Prostate gland (tissue), 2 donors: ENCODE data around the gene NRAP. TPM values are rescaled to one million over a fixed set of nuclear protein-coding genes. Genes with fewer than 3 reads are reported as not detected.

Experiments
- DNase-seq: peaks from one replicate; pipeline ENCODE4 v3.0.0-alpha.2; 2019; ENCODE audit warnings: low spot score
- H3K27ac ChIP-seq, 2 donors: fragments of 200-600 bp; sonication (generic); 2 replicates each; pipeline ENCODE4 v1.5.1; 2017 to 2019
- H3K27me3 ChIP-seq: fragments of 200-600 bp; sonication (generic); replicated peaks from 2 replicates; pipeline ENCODE4 v1.5.1; 2019; ENCODE audit not compliant: insufficient read depth
- H3K36me3 ChIP-seq, 2 donors: fragments of 200-600 bp; sonication (generic); 1 replicate in 1 of 2; 2 replicates in 1 of 2; pipeline versions ENCODE4 v1.5.1 to v1.8.1; 2017 to 2019
- H3K4me1 ChIP-seq: fragments of 200-600 bp; sonication (generic); replicated peaks from 2 replicates; pipeline ENCODE4 v1.5.1; 2019
- H3K4me3 ChIP-seq, 2 donors: fragments of 200-600 bp; sonication (generic); 2 replicates each; pipeline ENCODE4 v1.5.1; 2017 to 2019
- H3K9me3 ChIP-seq: fragments of 200-600 bp; sonication (generic); 2 replicates; pipeline ENCODE4 v1.5.1; 2017
- POLR2A ChIP-seq: fragments of 450-650 bp; IDR thresholded peaks from one replicate; pipeline ENCODE4 v1.6.1; 2016; ENCODE audit warnings: antibody characterized with exemption, mild to moderate bottlenecking
- POLR2AphosphoS5 ChIP-seq: sonication (generic); formaldehyde crosslinking; IDR thresholded peaks from one replicate; pipeline ENCODE4 v1.6.1; 2017; ENCODE audit warnings: antibody characterized with exemption
- WGBS: methylation state at CpG from one replicate; pipeline ENCODE4 v1.1.5; 2018; 5-methylcytosine and 5-hydroxymethylcytosine counted together
- intact Hi-C: fragments of 100-400 bp; cut with DNase I; formaldehyde crosslinking; loops from one replicate; pipeline ENCODE4 v1.14.2; 2022
- total RNA-seq, 2 donors: library from RNA; depleted of rRNA; stranded (reverse); fragments of >200 nt; gene quantifications; one replicate each; pipeline ENCODE4 v1.1.0, GENCODE V29; 2016
- TF ChIP-seq, protein P1 (sequence below), 4 experiments: fragments of 200-600 bp in 2 of 4; fragments of 450-650 bp in 2 of 4; sonication (generic) in 2 of 4; IDR thresholded peaks; 1 replicate in 3 of 4; 2 replicates in 1 of 4; pipeline ENCODE4 v1.5.1; 2016 to 2019; ENCODE audit warnings: antibody characterized with exemption in 4 of 4, mild to moderate bottlenecking in 2 of 4, moderate library complexity in 2 of 4

The NRAP gene
- total RNA-seq, 2 donors from 2014 or later, result 0.85 to 11.2 TPM

DNA sequence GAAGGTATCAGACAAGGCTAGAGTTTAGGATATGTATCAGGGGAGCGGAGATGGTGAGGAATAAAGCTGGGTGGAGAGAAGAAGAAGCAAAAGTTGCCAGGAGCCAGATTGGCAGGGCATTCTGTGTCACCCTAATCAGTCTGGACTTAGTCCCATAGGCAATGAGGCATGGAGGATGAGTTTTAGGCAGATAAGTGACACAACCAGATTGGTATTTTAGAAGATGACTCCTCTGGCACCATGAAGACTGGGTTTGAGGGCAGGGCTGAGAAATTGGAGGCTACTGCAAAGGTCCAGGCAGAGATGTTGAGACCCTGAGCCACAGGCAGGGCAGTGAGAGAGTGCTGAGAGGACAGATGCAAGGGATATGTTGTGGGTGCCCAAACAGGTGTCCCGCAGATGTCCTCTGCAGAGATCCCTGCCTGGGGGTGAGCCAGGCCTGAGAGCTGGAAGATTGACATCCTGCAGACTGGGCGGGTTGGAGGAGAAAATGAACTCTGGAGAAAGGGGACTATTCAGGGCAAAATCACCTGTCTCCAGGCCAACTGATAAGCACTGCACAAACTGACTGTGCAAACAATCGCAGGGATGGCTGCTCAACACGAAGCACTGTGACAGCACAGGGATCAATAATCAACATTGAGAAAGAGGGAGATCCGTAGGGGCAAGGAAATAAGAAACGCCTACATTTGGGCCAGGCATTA lies 122.8 kb downstream of the NRAP start:
- Histone ChIP-seq H3K27me3 (no peaks in the 10 kb centered on the region), H3K9me3 (no peaks in the 10 kb centered on the region), H3K4me3 (no peak overlapping the region), H3K27ac (no peak overlapping the region), H3K4me1 (no peaks in the 10 kb centered on the region), H3K36me3 (no peaks in the 10 kb centered on the region)
- no peak for DNase-seq
- intact Hi-C loops, result no loop called here
- no peak for TF ChIP-seq POLR2AphosphoS5
- TF ChIP-seq POLR2A, result no peak
- TF ChIP-seq, protein P1, sequence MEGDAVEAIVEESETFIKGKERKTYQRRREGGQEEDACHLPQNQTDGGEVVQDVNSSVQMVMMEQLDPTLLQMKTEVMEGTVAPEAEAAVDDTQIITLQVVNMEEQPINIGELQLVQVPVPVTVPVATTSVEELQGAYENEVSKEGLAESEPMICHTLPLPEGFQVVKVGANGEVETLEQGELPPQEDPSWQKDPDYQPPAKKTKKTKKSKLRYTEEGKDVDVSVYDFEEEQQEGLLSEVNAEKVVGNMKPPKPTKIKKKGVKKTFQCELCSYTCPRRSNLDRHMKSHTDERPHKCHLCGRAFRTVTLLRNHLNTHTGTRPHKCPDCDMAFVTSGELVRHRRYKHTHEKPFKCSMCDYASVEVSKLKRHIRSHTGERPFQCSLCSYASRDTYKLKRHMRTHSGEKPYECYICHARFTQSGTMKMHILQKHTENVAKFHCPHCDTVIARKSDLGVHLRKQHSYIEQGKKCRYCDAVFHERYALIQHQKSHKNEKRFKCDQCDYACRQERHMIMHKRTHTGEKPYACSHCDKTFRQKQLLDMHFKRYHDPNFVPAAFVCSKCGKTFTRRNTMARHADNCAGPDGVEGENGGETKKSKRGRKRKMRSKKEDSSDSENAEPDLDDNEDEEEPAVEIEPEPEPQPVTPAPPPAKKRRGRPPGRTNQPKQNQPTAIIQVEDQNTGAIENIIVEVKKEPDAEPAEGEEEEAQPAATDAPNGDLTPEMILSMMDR (IDR thresholded peaks at IDR 0.05), result no peak
- 87% methylated on average over 7 of the region's 7 CpGs for WGBS

DNA sequence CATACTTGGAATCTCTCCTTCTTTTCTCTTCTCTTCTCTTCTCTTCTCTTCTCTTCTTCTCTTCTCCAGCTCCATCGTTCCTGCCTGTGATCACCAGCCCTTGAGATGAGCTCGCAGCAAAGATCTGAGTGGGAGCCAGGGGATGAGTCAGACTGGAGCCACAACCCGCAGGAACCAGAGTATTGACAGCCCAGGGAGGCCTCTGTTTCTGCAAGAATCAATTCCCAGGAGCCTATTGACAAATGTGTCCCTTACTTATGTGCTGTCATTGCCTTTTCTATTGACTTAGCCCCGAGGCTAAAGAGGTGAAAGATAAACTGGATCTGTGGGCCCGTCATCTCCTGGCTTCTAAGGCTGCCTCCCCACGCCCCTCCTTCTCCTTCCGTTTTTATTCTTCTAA lies 124.1 kb downstream of the NRAP start:
- Histone ChIP-seq H3K36me3 (no peaks in the 10 kb centered on the region), H3K4me3 (no peak overlapping the region), H3K9me3 (no peaks in the 10 kb centered on the region), H3K27me3 (no peaks in the 10 kb centered on the region), H3K4me1 (no peaks in the 10 kb centered on the region), H3K27ac (no peak overlapping the region)
- intact Hi-C loops, result no loop called here
- no peak for DNase-seq
- no peak for TF ChIP-seq POLR2A
- TF ChIP-seq, protein P1 (IDR thresholded peaks at IDR 0.05), result no peak
- no peak for TF ChIP-seq POLR2AphosphoS5
- WGBS, result 55% methylated on average over 7 of the region's 7 CpGs

Other genes with a start within 250 kb of the NRAP start
- under 1 TPM in 1 of 2 donors, not detected in 1; 0.17 TPM for gene HABP2, start 111.0 kb downstream of the NRAP start, total RNA-seq
- gene CASP7, start 15.9 kb upstream of the NRAP start, total RNA-seq, result 10 to 100 TPM; 23.1 to 27.5 TPM
- 1 to 10 TPM; 1.9 to 9.0 TPM for gene PLEKHS1, start 87.6 kb upstream of the NRAP start, total RNA-seq
- 1 to 10 TPM; 6.2 to 9.7 TPM for gene DCLRE1A, start 190.0 kb upstream of the NRAP start, total RNA-seq
- 10 to 100 TPM; 49.4 to 89.5 TPM for gene NHLRC2, start 190.6 kb upstream of the NRAP start, total RNA-seq